ENCODE data around the gene SCRN2. TPM values are rescaled to one million over a fixed set of nuclear protein-coding genes. Genes with fewer than 3 reads are reported as not detected.

SCRN2 gene
- total RNA-seq, 1 donor from 2014 or later, result 33.1 TPM

DNA sequence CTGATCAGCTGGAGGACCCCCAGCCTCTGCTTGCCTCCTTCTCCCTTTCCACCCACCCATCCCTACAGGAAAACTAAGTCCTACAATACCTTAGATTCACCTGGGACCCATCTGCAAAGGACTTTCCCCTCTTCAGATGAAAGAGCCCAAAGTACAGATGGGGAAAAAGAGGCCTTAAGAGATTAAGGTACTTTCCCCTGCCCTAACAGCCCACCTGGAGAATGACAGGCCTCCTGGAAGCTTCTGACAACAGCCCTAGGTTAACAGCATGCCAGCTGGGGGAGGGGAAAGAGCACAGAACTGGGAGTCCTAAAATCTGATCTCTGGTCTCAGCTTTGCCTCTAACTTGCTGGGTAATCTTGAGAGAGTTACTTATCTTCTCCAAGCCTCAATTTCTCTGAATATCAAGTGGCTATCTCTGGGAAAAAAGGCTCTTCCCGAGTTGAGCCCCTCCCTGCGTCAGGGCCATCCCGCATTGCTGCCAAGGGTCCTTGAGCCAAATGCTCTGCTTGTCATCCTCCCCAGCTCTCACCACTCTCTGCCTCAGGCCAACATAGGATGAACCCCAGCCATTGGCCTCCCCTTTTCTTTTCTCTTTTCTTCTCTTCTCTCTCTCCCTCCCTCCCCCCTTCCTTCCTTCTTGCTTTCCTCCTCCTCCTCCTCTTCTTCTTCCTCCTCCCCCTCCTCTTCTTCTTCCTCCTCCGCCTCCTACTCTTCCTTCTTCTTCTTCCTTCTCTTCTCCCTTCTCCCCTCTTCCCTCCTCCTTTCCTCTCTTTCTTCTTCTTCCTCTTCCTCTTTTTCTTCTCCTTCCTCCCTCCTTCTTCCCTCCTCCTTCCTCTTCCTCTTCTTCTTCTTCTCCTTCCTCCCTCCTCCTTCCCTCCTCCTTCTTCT is 32.4 kb upstream of the SCRN2 start:
- DNase-seq (ENCODE audit: extremely low spot score in 2 of 2), result no peak
- Histone ChIP-seq H3K4me3 (no peak overlapping the region), H3K27ac (no peak overlapping the region), H3K9me3 (no peaks in the 10 kb centered on the region), H3K27me3 (no peaks in the 10 kb centered on the region), H3K4me1 (peaks cover 11% of the 10 kb centered on the region), H3K36me3 (no peaks in the 10 kb centered on the region)
- intact Hi-C loops (cut with DNase I), result no loop called here
- TF ChIP-seq, protein P1, sequence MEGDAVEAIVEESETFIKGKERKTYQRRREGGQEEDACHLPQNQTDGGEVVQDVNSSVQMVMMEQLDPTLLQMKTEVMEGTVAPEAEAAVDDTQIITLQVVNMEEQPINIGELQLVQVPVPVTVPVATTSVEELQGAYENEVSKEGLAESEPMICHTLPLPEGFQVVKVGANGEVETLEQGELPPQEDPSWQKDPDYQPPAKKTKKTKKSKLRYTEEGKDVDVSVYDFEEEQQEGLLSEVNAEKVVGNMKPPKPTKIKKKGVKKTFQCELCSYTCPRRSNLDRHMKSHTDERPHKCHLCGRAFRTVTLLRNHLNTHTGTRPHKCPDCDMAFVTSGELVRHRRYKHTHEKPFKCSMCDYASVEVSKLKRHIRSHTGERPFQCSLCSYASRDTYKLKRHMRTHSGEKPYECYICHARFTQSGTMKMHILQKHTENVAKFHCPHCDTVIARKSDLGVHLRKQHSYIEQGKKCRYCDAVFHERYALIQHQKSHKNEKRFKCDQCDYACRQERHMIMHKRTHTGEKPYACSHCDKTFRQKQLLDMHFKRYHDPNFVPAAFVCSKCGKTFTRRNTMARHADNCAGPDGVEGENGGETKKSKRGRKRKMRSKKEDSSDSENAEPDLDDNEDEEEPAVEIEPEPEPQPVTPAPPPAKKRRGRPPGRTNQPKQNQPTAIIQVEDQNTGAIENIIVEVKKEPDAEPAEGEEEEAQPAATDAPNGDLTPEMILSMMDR (IDR thresholded peaks at IDR 0.05), result no peak
- TF ChIP-seq POLR2AphosphoS5 (IDR thresholded peaks at IDR 0.05; ENCODE audit: insufficient read depth in 1 of 2, low read depth in 1 of 2), result no peak
- no peak for TF ChIP-seq POLR2A (IDR thresholded peaks at IDR 0.05)

DNA sequence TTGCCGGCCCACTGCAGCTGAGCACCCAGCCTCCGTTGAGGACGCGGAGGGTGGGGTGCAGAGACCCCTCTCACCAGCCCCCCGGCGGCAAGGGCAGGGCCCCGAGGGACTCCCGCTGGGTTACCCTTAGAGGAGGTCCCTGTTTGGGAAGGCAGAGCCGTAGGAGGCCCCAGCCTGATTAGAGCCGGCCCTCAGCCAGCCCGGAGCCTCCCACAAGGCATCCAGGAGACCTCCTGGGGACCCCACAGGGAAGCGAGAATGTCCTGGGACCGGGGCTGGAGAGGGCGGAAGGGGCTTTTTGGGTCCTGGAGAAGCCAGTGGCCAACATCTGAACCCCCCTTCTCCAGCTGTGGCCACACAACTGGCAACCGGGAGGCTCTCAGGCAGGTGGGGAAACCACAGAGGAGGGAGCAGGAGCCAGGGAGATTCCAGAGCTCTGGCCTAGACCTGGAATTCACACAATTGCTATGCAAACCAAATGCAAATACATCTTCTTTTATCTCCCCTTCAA is 31.6 kb upstream of the SCRN2 start:
- H3K4me3 ChIP-seq, result peak overlapping the region in 1 of 2 donors; percentile 9
- H3K4me1 ChIP-seq, result peaks cover 11% of the 10 kb centered on the region
- intact Hi-C loops (cut with DNase I), result no loop called here
- no peak for DNase-seq (ENCODE audit: extremely low spot score in 2 of 2)
- H3K36me3 ChIP-seq, result no peaks in the 10 kb centered on the region
- no peaks in the 10 kb centered on the region for H3K9me3 ChIP-seq
- no peak overlapping the region for H3K27ac ChIP-seq
- TF ChIP-seq, protein P1 (IDR thresholded peaks at IDR 0.05), result no peak
- no peak for TF ChIP-seq POLR2A (IDR thresholded peaks at IDR 0.05)
- TF ChIP-seq POLR2AphosphoS5 (IDR thresholded peaks at IDR 0.05; ENCODE audit: insufficient read depth in 1 of 2, low read depth in 1 of 2), result no peak
- H3K27me3 ChIP-seq, result no peaks in the 10 kb centered on the region

DNA sequence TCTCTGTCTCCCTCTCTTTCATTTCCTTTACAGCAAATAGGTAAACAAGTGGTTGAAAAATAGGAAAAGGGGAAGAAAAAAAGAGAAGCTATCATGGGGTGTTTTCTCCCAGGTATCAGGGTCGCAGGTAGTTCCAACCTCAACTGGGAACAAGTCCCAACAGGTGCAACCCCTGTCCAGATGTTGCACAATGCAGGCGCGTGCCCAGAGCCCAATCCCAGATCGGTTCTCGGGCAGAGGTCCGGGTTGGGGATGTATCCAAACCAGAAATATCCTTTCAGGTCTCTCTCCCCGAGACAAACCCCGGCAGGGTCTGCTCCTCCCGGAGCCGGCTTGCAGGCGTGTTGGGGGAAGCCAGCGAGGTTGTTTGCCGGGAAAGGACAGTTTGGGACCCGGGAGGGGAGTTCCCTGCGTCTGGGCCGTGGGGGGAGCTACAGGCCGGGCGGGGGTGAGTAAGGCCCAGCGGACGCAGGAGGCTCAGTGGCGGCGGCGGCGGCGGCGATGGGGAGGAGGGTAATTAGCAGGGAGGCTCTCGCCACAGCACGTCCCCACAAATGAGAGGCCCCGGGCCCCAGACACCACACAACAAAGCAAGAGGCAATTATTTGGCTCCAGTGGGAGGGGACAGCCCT is 31.1 kb upstream of the SCRN2 start:
- H3K27me3 ChIP-seq, result no peaks in the 10 kb centered on the region
- peak overlapping the region in 1 of 2 donors; percentile 9 for H3K4me3 ChIP-seq
- no peaks in the 10 kb centered on the region for H3K36me3 ChIP-seq
- H3K9me3 ChIP-seq, result no peaks in the 10 kb centered on the region
- intact Hi-C loops (cut with DNase I), result no loop called here
- peaks cover 11% of the 10 kb centered on the region for H3K4me1 ChIP-seq
- no peak overlapping the region for H3K27ac ChIP-seq
- no peak for DNase-seq (ENCODE audit: extremely low spot score in 2 of 2)
- no peak for TF ChIP-seq POLR2AphosphoS5 (IDR thresholded peaks at IDR 0.05; ENCODE audit: insufficient read depth in 1 of 2, low read depth in 1 of 2)
- TF ChIP-seq POLR2A (IDR thresholded peaks at IDR 0.05), result no peak
- TF ChIP-seq, protein P1 (IDR thresholded peaks at IDR 0.05), result no peak

DNA sequence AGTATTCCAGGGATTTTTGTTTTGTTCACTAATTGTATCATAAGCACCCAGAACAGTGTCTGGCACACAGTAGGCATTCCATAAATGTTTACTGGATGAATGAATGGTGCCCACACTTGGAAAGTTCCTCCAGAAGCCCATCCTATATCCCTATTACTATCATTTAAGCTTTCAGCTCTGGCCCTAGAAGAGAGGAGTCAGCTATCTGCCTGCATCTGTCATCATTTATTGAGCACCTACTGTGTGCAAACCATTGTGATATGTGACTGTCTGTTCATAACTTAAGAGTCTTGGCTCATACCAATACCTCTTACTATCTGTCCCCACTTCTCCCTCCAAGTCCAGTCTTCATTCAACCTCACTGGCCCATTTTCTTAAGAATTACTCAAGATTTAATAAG is 30.0 kb upstream of the SCRN2 start:
- Histone ChIP-seq H3K36me3 (no peaks in the 10 kb centered on the region), H3K4me3 (no peak overlapping the region), H3K4me1 (peaks cover 11% of the 10 kb centered on the region), H3K9me3 (no peaks in the 10 kb centered on the region), H3K27me3 (no peaks in the 10 kb centered on the region), H3K27ac (no peak overlapping the region)
- intact Hi-C loops (cut with DNase I), result no loop called here
- no peak for TF ChIP-seq POLR2A (IDR thresholded peaks at IDR 0.05)
- no peak for DNase-seq (ENCODE audit: extremely low spot score in 2 of 2)

DNA sequence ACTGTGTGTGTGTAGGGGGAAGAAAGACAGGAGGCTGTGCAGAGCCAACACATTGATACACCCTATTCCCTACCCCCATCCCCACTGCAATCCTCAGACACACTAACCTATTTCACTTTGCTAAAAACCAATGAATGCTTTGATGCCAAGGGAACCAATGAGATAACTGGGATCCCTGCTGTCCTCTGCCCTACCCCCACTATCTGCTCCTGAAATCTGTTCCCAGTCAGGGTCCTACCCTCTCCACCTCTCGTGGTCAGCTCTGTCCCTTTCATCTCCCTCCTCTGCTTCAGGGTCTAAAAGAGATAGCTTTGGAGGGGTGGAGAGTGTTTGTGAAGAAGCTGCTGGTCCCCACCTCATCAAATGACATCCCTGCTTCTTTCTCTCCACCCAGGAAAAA is 29.0 kb upstream of the SCRN2 start:
- Histone ChIP-seq H3K4me1 (peaks cover 11% of the 10 kb centered on the region), H3K36me3 (no peaks in the 10 kb centered on the region), H3K27me3 (no peaks in the 10 kb centered on the region), H3K4me3 (no peak overlapping the region), H3K9me3 (no peaks in the 10 kb centered on the region), H3K27ac (no peak overlapping the region)
- intact Hi-C loops (cut with DNase I), result no loop called here
- DNase-seq (ENCODE audit: extremely low spot score in 2 of 2), result no peak
- TF ChIP-seq, protein P1 (IDR thresholded peaks at IDR 0.05), result no peak
- TF ChIP-seq POLR2AphosphoS5 (IDR thresholded peaks at IDR 0.05; ENCODE audit: insufficient read depth in 1 of 2, low read depth in 1 of 2), result no peak
- no peak for TF ChIP-seq POLR2A (IDR thresholded peaks at IDR 0.05)
